ENCODE data around the gene IL26. TPM values are rescaled to one million over a fixed set of nuclear protein-coding genes. Genes with fewer than 3 reads are reported as not detected.

IL26 gene
- total RNA-seq, result not detected

DNA sequence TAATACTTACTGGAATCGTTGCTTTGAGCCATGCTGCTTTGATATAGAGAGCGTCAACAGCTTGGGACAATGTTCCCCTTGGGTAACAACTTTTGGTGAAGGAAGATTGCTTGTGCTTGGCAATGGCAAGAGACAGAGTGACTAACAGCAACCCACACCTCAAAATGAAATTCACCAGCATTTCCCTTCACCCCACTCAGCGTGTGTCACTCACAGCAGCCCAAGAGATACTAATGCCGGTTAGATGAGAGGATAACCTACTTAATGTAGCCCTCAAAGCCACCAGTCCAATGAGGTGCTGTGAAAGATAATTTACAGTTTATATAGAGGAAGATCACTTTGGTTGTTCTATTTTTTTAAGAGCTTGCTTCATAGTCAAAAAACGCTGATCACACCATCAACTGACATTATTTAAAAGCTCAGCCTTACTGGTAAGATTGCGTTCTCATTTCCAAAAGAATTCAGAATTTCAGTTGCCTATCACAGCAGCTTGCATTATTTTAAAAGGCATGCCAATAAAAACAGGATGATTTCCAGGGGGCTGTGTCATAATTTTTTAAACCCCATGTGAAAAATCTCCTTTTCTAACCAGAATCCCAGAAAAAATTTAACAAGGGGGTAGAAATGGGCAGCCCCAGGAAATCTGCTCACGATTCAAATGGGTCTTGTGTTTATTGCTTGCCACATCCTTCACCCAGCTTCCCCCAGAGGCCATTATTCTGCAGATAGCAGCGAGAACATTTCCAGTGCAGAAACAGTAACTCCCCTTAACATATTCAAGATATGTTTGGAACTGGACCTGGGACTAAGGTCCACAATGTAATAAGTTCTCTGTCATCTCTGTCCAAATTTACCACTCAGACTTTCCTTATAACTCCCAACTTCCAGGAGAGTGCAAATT is at the start of gene IL26:
Gene IL26, minus strand, starts transcription at position 235 of the 901 bp plus-strand sequence. Its CDS starts 54 bp downstream, at position 181.
- H3K27me3 ChIP-seq, result no peaks in the 10 kb centered on the region
- WGBS, 2 donors, result 68 to 72% methylated on average over 8 of the region's 8 CpGs
- no peaks in the 10 kb centered on the region for H3K9me3 ChIP-seq
- H3K36me3 ChIP-seq (replicated peaks in 1 of 2; ENCODE audit: insufficient read depth in 1 of 2, low read depth in 2 of 2), result no peaks in the 10 kb centered on the region
- no peak for ATAC-seq
- DNase-seq, result no peak
- no peak within 1 kb of the TSS for H3K27ac ChIP-seq
- intact Hi-C loops (cut with DNase I), result loop anchor here (5.0 kb wide), 1 partner anchor 86 kb away; no protein-coding TSS in a partner anchor
- peaks cover 10% of the 10 kb centered on the region for H3K4me1 ChIP-seq
- no peak for TF ChIP-seq CTCF (IDR thresholded peaks at IDR 0.05)
- TF ChIP-seq POLR2A (IDR thresholded peaks at IDR 0.05), result no peak
- H3K4me3 ChIP-seq, result no peak within 1 kb of the TSS

- ATAC-seq, result no peak
- TF ChIP-seq POLR2A (IDR thresholded peaks at IDR 0.05) (no peak), CTCF (IDR thresholded peaks at IDR 0.05) (no peak)
- H3K9me3 ChIP-seq, result no peaks in the 10 kb centered on the region
- no peaks in the 10 kb centered on the region for H3K4me1 ChIP-seq
- no peaks in the 10 kb centered on the region for H3K36me3 ChIP-seq (replicated peaks in 1 of 2; ENCODE audit: insufficient read depth in 1 of 2, low read depth in 2 of 2)
- no peaks in the 10 kb centered on the region for H3K27me3 ChIP-seq
- no peak overlapping the region for H3K27ac ChIP-seq
- no peak overlapping the region for H3K4me3 ChIP-seq
- intact Hi-C loops (cut with DNase I), result no loop called here
- no peak for DNase-seq
Observed at GRCh38 chr12:68272732-68273131, 47.1 kb upstream of the IL26 start.

DNA sequence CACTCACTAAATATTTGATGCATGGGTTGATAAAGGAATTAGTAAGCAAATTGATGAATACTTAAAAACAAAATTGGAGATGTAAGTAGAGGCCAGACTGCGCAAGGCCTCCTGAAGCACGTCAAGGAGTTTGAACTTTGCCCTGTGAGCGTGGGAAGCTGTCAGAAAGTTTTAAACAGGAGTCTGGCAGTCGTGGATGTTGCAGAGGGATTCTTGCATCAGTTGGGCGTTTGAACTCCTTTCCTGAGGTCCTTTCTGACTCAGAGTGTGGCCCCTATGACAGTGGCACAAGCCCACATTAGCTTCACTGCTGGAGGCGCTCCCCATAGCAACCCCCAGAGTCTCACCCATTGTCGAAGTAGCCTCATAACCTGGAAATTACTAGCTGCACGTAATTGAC is 45.7 kb upstream of the IL26 start:
- TF ChIP-seq CTCF (IDR thresholded peaks at IDR 0.05) (no peak), POLR2A (IDR thresholded peaks at IDR 0.05) (no peak)
- H3K27me3 ChIP-seq, result no peaks in the 10 kb centered on the region
- no peaks in the 10 kb centered on the region for H3K9me3 ChIP-seq
- intact Hi-C loops (cut with DNase I), result no loop called here
- H3K36me3 ChIP-seq (replicated peaks in 1 of 2; ENCODE audit: insufficient read depth in 1 of 2, low read depth in 2 of 2), result no peaks in the 10 kb centered on the region
- ATAC-seq (no peak), DNase-seq (no peak)
- no peaks in the 10 kb centered on the region for H3K4me1 ChIP-seq
- H3K4me3 ChIP-seq, result no peak overlapping the region
- 46 to 48% methylated on average over 8 of the region's 8 CpGs for WGBS, 2 donors
- H3K27ac ChIP-seq, result no peak overlapping the region

GRCh38 chr12:68270358-68270757 is 44.7 kb upstream of the IL26 start:
- Histone ChIP-seq H3K4me3 (no peak overlapping the region), H3K36me3 (replicated peaks in 1 of 2; ENCODE audit: insufficient read depth in 1 of 2, low read depth in 2 of 2) (no peaks in the 10 kb centered on the region), H3K27ac (no peak overlapping the region), H3K4me1 (no peaks in the 10 kb centered on the region), H3K27me3 (no peaks in the 10 kb centered on the region), H3K9me3 (no peaks in the 10 kb centered on the region)
- WGBS, 2 donors, result 85 to 90% methylated on average over 3 of the region's 3 CpGs
- DNase-seq (no peak), ATAC-seq (no peak)
- intact Hi-C loops (cut with DNase I), result no loop called here
- no peak for TF ChIP-seq CTCF (IDR thresholded peaks at IDR 0.05)
- TF ChIP-seq POLR2A (IDR thresholded peaks at IDR 0.05), result no peak

DNA sequence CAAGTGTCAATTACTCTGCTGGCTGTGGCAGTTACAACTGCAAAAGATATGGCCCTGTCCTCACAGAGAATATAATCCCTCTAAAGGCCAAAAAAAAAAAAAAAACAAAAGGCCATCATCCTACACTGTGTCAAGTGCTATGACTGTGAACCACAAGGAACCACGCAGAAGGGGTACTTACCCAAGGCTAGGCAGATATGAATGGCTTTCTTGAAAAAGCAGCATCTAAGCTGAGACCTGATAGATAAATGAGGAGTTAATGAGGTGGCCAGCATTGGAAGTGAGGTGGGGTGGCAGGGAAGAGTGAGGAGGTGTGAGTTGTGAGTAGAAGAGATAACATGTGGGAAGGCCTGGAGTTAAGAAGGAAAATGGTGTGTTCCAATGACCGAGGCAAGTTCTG is 44.2 kb upstream of the IL26 start:
- Histone ChIP-seq H3K9me3 (no peaks in the 10 kb centered on the region), H3K36me3 (replicated peaks in 1 of 2; ENCODE audit: insufficient read depth in 1 of 2, low read depth in 2 of 2) (no peaks in the 10 kb centered on the region), H3K27ac (no peak overlapping the region), H3K27me3 (no peaks in the 10 kb centered on the region), H3K4me1 (no peaks in the 10 kb centered on the region), H3K4me3 (no peak overlapping the region)
- intact Hi-C loops (cut with DNase I), result no loop called here
- no peak for ATAC-seq
- TF ChIP-seq CTCF (IDR thresholded peaks at IDR 0.05), result no peak
- no peak for TF ChIP-seq POLR2A (IDR thresholded peaks at IDR 0.05)
- no peak for DNase-seq
- 88 to 90% methylated on average over 2 of the region's 2 CpGs for WGBS, 2 donors
